Activated T-cell treated with anti-CD3 and anti-CD28 coated beads for 48 hours (primary cell): Measurements from ENCODE around the gene ZNF444.
"Not testable (repeated sequence)": the region's sequence is repeated elsewhere in the genome, so short reads cannot be mapped to it uniquely, and the experiment has no call there.

ENCODE experiments used
- DNase-seq: peaks from one replicate; pipeline ENCODE4 v3.0.0-alpha.2; 2020; ENCODE audit warnings: low read depth

The ZNF444 gene

GRCh38 chr19:56176310-56176709 lies 35.2 kb downstream of the ZNF444 start:
- not testable (repeated sequence) for DNase-seq

- no peak for DNase-seq
Measured at GRCh38 chr19:56176881-56177280, 35.8 kb downstream of the ZNF444 start.

- DNase-seq = no peak
Measured at GRCh38 chr19:56177564-56178243, 36.6 kb downstream of the ZNF444 start.

GRCh38 chr19:56189785-56190184 lies 48.7 kb downstream of the ZNF444 start:
- no peak for DNase-seq

GRCh38 chr19:56191115-56191514 lies 50.0 kb downstream of the ZNF444 start:
- no peak for DNase-seq

GRCh38 chr19:56191711-56192110 lies 50.6 kb downstream of the ZNF444 start:
- DNase-seq = no peak

GRCh38 chr19:56193981-56194640 lies 53.0 kb downstream of the ZNF444 start:
- no peak for DNase-seq

- DNase-seq = not testable (repeated sequence)
Measured at GRCh38 chr19:56197646-56198045, 56.6 kb downstream of the ZNF444 start, which contains the start of gene ZSCAN5B. TSS of gene ZSCAN5B (minus strand) at chr19:56197783. CDS start at chr19:56193052, 4,731 bp downstream.

- DNase-seq = no peak
Measured at GRCh38 chr19:56199687-56200086, 58.6 kb downstream of the ZNF444 start.

- no peak for DNase-seq
Measured at GRCh38 chr19:56201973-56202372, 60.9 kb downstream of the ZNF444 start, which contains the start of gene ZSCAN5C. TSS of gene ZSCAN5C (plus strand) at chr19:56202273. CDS start at chr19:56205914, 3,641 bp downstream.

- not testable (repeated sequence) for DNase-seq
Measured at GRCh38 chr19:56207581-56207980, 66.5 kb downstream of the ZNF444 start.

GRCh38 chr19:56209091-56209490 lies 68.0 kb downstream of the ZNF444 start:
- no peak for DNase-seq

GRCh38 chr19:56210036-56210435 lies 68.9 kb downstream of the ZNF444 start:
- not testable (repeated sequence) for DNase-seq
